SK-N-SH (cell line): Measurements from ENCODE around the gene CRYM. TPM values are rescaled to one million over a fixed set of nuclear protein-coding genes. Genes with fewer than 3 reads are reported as not detected.

Source experiments
- CTCF ChIA-PET: fragments of 300-600, 350-600 bp; formaldehyde crosslinking; extraction: SDS; loops from one replicate; lab custom pipeline; 2021; lab: Yijun Ruan, JAX
- POLR2A ChIA-PET: fragments of 350-600 bp; sonication (Branson Sonifier 250); formaldehyde crosslinking; extraction: SDS; loops from one replicate; lab custom pipeline; 2020; ENCODE audit warnings: antibody characterized with exemption, inconsistent platforms; lab: Yijun Ruan, JAX
- DNase-seq: peaks from one replicate; pipeline ENCODE4 v3.0.0; 2012
- H2AFZ ChIP-seq: fragments of 200-600 bp; sonication (generic); 2 replicates; pipeline ENCODE4 v1.8.1; 2016; ENCODE audit warnings: antibody characterized with exemption, mild to moderate bottlenecking, low read depth
- H3F3A ChIP-seq: fragments of 200-600 bp; sonication (generic); replicated peaks from 2 replicates; pipeline ENCODE3; 2016; ENCODE audit warnings: antibody characterized with exemption, mild to moderate bottlenecking; ENCODE audit not compliant: insufficient read depth
- H3K27ac ChIP-seq, 2 experiments: fragments of 200-500 bp in 1 of 2; fragments of 200-600 bp in 1 of 2; sonication (Bioruptor generic) in 1 of 2; sonication (generic), shearing (Covaris generic) in 1 of 2; 2 replicates each; pipeline versions ENCODE4 v1.5.1 to v1.6.1; 2014 to 2016; ENCODE audit warnings: low read depth in 2 of 2, inconsistent platforms in 1 of 2, low read length in 1 of 2, mild to moderate bottlenecking in 1 of 2, mixed read lengths in 1 of 2
- H3K27me3 ChIP-seq: fragments of 200-600 bp; sonication (generic), shearing (Covaris generic); 2 replicates; pipeline ENCODE4 v1.6.1; 2016; ENCODE audit warnings: mixed run types; ENCODE audit not compliant: insufficient read depth
- H3K36me3 ChIP-seq, 2 experiments: fragments of 200-500 bp in 1 of 2; fragments of 200-600 bp in 1 of 2; sonication (Bioruptor generic) in 1 of 2; sonication (generic) in 1 of 2; replicated peaks in 1 of 2; 2 replicates each; pipeline versions ENCODE3 to v1.5.1; 2014 to 2016; ENCODE audit warnings: low read length in 1 of 2, mild to moderate bottlenecking in 1 of 2; ENCODE audit not compliant: insufficient read depth in 2 of 2, control insufficient read depth in 1 of 2
- H3K4me1 ChIP-seq, 2 experiments: fragments of 200-500 bp in 1 of 2; fragments of 200-600 bp in 1 of 2; sonication (Bioruptor generic) in 1 of 2; sonication (generic), shearing (Covaris generic) in 1 of 2; 2 replicates each; pipeline versions ENCODE4 v1.5.1 to v1.6.1; 2014 to 2016; ENCODE audit warnings: low read depth in 1 of 2, low read length in 1 of 2, mixed run types in 1 of 2; ENCODE audit not compliant: insufficient read depth in 2 of 2, control insufficient read depth in 1 of 2
- H3K4me2 ChIP-seq: fragments of 200-600 bp; sonication (generic), shearing (Covaris generic); 2 replicates; pipeline ENCODE4 v1.6.1; 2017; ENCODE audit warnings: mixed run types
- H3K4me3 ChIP-seq, 2 experiments: fragments of 200-500 bp in 1 of 2; fragments of 200-600 bp in 1 of 2; sonication (Bioruptor generic) in 1 of 2; sonication (generic), shearing (Covaris generic) in 1 of 2; 2 replicates each; pipeline versions ENCODE4 v1.5.1 to v1.8.1; 2014 to 2016; ENCODE audit warnings: low read depth in 2 of 2, inconsistent platforms in 1 of 2, low read length in 1 of 2, mild to moderate bottlenecking in 1 of 2, mixed read lengths in 1 of 2, moderate library complexity in 1 of 2
- H3K79me2 ChIP-seq: fragments of 200-600 bp; sonication (generic); 2 replicates; pipeline ENCODE4 v1.8.1; 2017; ENCODE audit warnings: mild to moderate bottlenecking; ENCODE audit not compliant: insufficient read depth
- H3K9ac ChIP-seq: fragments of 200-600 bp; sonication (generic); 2 replicates; pipeline ENCODE4 v1.6.1; 2017; ENCODE audit warnings: mixed run types
- H3K9me2 ChIP-seq: fragments of 200-600 bp; sonication (generic); 2 replicates; pipeline ENCODE4 v1.6.1; 2017; ENCODE audit warnings: mixed run types
- H3K9me3 ChIP-seq: fragments of 200-600 bp; sonication (generic); 2 replicates; pipeline ENCODE4 v1.6.1; 2017; ENCODE audit warnings: mixed run types, mild to moderate bottlenecking, moderate library complexity
- H4K20me1 ChIP-seq: fragments of 200-600 bp; sonication (generic); 2 replicates; pipeline ENCODE4 v1.6.1; 2017; ENCODE audit warnings: mild to moderate bottlenecking, mixed run types; ENCODE audit not compliant: insufficient read depth
- CHD2 ChIP-seq: fragments of 150-350 bp; IDR thresholded peaks from 2 replicates; pipeline ENCODE4 v1.6.1; 2018; ENCODE audit warnings: low read length; ENCODE audit not compliant: partially characterized antibody
- ELF1 ChIP-seq: IDR thresholded peaks from 2 replicates; pipeline ENCODE4 v1.4.0; 2012
- EP300 ChIP-seq, 2 experiments: IDR thresholded peaks; 2 replicates each; pipeline versions ENCODE4 v1.4.0 to v1.6.1; 2012; ENCODE audit warnings: borderline replicate concordance in 1 of 2, low read depth in 1 of 2, low read length in 1 of 2
- FOSL2 ChIP-seq: IDR thresholded peaks from 2 replicates; pipeline ENCODE4 v1.4.0; 2012; ENCODE audit warnings: low read depth, mild to moderate bottlenecking, moderate library complexity, borderline replicate concordance
- FOXJ3 ChIP-seq: sonication (generic); formaldehyde crosslinking; IDR thresholded peaks from 2 replicates; pipeline ENCODE4 v1.5.1; 2020; ENCODE audit warnings: mild to moderate bottlenecking, missing genetic modification reagents
- FOXM1 ChIP-seq: IDR thresholded peaks from 2 replicates; pipeline ENCODE4 v1.4.0; 2012; ENCODE audit warnings: low read depth, mild to moderate bottlenecking
- MEF2A ChIP-seq: IDR thresholded peaks from 2 replicates; pipeline ENCODE4 v1.4.0; 2012; ENCODE audit warnings: low read depth, borderline replicate concordance
- NFIC ChIP-seq: IDR thresholded peaks from 2 replicates; pipeline ENCODE4 v1.4.0; 2012; ENCODE audit warnings: borderline replicate concordance
- NRF1 ChIP-seq: IDR thresholded peaks from 2 replicates; pipeline ENCODE4 v1.6.1; 2012; ENCODE audit warnings: low read depth, mild to moderate bottlenecking, low read length
- POLR2AphosphoS5 ChIP-seq: IDR thresholded peaks from 2 replicates; pipeline ENCODE4 v1.6.1; 2012; ENCODE audit warnings: low read depth, low read length
- RAD21 ChIP-seq: IDR thresholded peaks from 2 replicates; pipeline ENCODE4 v1.6.1; 2012; ENCODE audit warnings: mild to moderate bottlenecking, low read length
- RFX5 ChIP-seq: IDR thresholded peaks from 2 replicates; pipeline ENCODE4 v1.6.1; 2012; ENCODE audit warnings: mild to moderate bottlenecking, improper control_type of control experiment, low read length
- SMC3 ChIP-seq: IDR thresholded peaks from 2 replicates; pipeline ENCODE4 v1.6.1; 2012; ENCODE audit warnings: low read depth, low read length, improper control_type of control experiment
- TAF1 ChIP-seq: IDR thresholded peaks from 2 replicates; pipeline ENCODE4 v1.6.1; 2012; ENCODE audit warnings: low read depth, mild to moderate bottlenecking, low read length, moderate library complexity, borderline replicate concordance
- TEAD4 ChIP-seq: IDR thresholded peaks from 2 replicates; pipeline ENCODE4 v1.4.0; 2012; ENCODE audit warnings: mild to moderate bottlenecking, borderline replicate concordance; ENCODE audit not compliant: insufficient read depth
- YY1 ChIP-seq: IDR thresholded peaks from 2 replicates; pipeline ENCODE4 v1.4.0; 2012; ENCODE audit warnings: low read depth, mild to moderate bottlenecking
- WGBS: methylation state at CpG from one replicate; pipeline ENCODE4 v1.1.6; 2017; ENCODE audit warnings: low lambda C conversion rate; 5-methylcytosine and 5-hydroxymethylcytosine counted together
- polyA plus RNA-seq, 3 experiments: library from polyadenylated mRNA; depleted of rRNA; stranded (reverse); fragments of >200 nt; gene quantifications; 2 replicates each; pipeline ENCODE4 v1.2.3, GENCODE V29; 2012
- TF ChIP-seq, protein P1 (sequence below): fragments of 150-350 bp; IDR thresholded peaks from 2 replicates; pipeline ENCODE4 v1.6.1; 2017; ENCODE audit warnings: antibody characterized with exemption, low read length, low read depth, borderline replicate concordance
- TF ChIP-seq, protein P2 (sequence below): fragments of 200-600 bp; sonication (generic); IDR thresholded peaks from 2 replicates; pipeline ENCODE4 v1.6.1; 2017; ENCODE audit warnings: antibody characterized with exemption, mild to moderate bottlenecking, moderate library complexity
- TF ChIP-seq, protein P3 (sequence below): IDR thresholded peaks from 2 replicates; pipeline ENCODE4 v1.4.0; 2012; ENCODE audit warnings: low read depth
- TF ChIP-seq, protein P4 (sequence below): IDR thresholded peaks from 2 replicates; pipeline ENCODE4; 2012
- TF ChIP-seq, protein P5 (sequence below): IDR thresholded peaks from 2 replicates; pipeline ENCODE4 v1.4.0; 2012; ENCODE audit warnings: low read depth, borderline replicate concordance

Gene CRYM
- polyA plus RNA-seq, 1 of the 3 experiments (the other 2 are of a cell fraction) = 1.8 TPM

DNA sequence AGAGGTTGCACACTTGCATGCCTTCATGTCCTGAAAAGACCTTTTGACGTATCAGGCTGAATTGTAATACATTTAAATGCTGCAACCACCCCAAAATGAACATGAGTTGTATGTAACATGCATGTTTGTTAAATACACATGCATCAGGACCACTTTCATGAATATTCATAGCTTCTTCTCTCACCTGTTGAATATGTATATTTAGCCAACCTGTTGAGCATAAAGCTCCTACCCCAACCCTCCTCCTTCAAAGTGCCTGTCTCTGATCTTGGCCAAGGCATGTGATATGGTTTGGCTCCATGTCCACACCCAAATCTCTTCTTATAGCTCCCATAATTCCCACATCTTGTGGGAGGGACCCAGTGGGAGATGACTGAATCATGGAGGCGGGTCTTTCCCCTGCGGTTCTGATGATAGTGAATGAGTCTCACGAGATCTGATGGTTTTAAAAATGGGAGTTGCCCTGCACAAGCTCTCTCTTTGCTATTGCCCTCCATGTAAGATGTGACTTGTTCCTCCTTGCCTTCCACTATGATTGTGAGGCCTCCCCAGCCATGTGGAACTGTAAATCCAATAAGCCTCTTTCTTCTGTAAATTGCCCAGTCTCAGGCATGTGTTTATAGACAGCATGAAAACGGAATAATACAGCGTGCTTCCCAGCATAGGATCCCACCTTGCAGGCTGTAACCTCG, 3.8 kb upstream of the CRYM start:
- peaks cover 0 to 3% of the 10 kb centered on the region in 2 experiments; a peak in 1 of 4 replicates for H3K4me1 ChIP-seq
- no peaks in the 10 kb centered on the region for H3K36me3 ChIP-seq
- H3K9ac ChIP-seq = no peak overlapping the region
- H4K20me1 ChIP-seq = no peaks in the 10 kb centered on the region
- H3K9me3 ChIP-seq = no peaks in the 10 kb centered on the region
- DNase-seq = no peak
- H3K9me2 ChIP-seq = no peaks in the 10 kb centered on the region
- ChIA-PET CTCF (interaction anchor here (1.1 to 7.5 kb wide), 4 partner anchors 8 to 93 kb away, joined by 3 to 71 read pairs (median 10); no protein-coding TSS in a partner anchor), POLR2A (no interaction called here)
- no peak for TF ChIP-seq EP300 (IDR thresholded peaks at IDR 0.05; ENCODE audit: borderline replicate concordance in 1 of 2, low read depth in 1 of 2, low read length in 1 of 2)
- no peak for TF ChIP-seq YY1
- TF ChIP-seq TAF1 = no peak
- no peak for TF ChIP-seq FOXM1
- TF ChIP-seq POLR2AphosphoS5 = no peak
- no peak for TF ChIP-seq FOSL2
- TF ChIP-seq, protein P1, sequence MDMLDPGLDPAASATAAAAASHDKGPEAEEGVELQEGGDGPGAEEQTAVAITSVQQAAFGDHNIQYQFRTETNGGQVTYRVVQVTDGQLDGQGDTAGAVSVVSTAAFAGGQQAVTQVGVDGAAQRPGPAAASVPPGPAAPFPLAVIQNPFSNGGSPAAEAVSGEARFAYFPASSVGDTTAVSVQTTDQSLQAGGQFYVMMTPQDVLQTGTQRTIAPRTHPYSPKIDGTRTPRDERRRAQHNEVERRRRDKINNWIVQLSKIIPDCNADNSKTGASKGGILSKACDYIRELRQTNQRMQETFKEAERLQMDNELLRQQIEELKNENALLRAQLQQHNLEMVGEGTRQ = no peak
- no peak for TF ChIP-seq RFX5
- TF ChIP-seq CHD2 = no peak
- TF ChIP-seq, protein P2, sequence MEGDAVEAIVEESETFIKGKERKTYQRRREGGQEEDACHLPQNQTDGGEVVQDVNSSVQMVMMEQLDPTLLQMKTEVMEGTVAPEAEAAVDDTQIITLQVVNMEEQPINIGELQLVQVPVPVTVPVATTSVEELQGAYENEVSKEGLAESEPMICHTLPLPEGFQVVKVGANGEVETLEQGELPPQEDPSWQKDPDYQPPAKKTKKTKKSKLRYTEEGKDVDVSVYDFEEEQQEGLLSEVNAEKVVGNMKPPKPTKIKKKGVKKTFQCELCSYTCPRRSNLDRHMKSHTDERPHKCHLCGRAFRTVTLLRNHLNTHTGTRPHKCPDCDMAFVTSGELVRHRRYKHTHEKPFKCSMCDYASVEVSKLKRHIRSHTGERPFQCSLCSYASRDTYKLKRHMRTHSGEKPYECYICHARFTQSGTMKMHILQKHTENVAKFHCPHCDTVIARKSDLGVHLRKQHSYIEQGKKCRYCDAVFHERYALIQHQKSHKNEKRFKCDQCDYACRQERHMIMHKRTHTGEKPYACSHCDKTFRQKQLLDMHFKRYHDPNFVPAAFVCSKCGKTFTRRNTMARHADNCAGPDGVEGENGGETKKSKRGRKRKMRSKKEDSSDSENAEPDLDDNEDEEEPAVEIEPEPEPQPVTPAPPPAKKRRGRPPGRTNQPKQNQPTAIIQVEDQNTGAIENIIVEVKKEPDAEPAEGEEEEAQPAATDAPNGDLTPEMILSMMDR = no peak
- peaks cover 24% of the 10 kb centered on the region; the same call in 1 of the 2 replicates for H3K27me3 ChIP-seq
- no peak overlapping the region for H2AFZ ChIP-seq
- H3K4me2 ChIP-seq = no peak overlapping the region
- no peak overlapping the region for H3K4me3 ChIP-seq
- H3K27ac ChIP-seq = no peak overlapping the region
- H3K79me2 ChIP-seq = no peaks in the 10 kb centered on the region
- 71% methylated on average over 7 of the region's 7 CpGs for WGBS
- no peaks in the 10 kb centered on the region for H3F3A ChIP-seq

DNA sequence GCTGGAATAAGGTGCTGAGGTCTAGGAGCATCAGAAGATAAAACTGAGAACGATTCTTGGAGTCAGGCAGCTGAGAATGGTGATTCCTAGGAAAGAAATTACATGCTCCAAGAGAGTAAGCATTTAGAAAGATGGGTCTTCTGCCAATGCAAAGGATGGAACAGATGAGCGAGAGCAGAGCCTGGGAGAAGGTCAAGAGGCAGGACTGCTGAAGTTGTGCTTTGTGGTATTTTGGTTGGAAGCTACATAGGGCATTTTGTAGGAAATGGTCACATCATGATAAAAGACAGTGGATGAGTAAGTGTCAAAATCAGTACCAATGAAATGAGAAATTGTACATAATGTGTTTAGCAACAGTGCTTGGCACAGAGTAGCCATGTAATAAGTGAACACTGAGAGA, 1.4 kb upstream of the CRYM start:
- ChIA-PET CTCF (interaction anchor here (1.2 to 7.5 kb wide), 8 partner anchors 11 to 121 kb away, joined by 3 to 71 read pairs (median 5); partner anchors contain the start of gene LDAF1), POLR2A (no interaction called here)
- no peaks in the 10 kb centered on the region for H3K36me3 ChIP-seq
- H3K4me1 ChIP-seq = peaks cover 0 to 3% of the 10 kb centered on the region in 2 experiments; a peak in 1 of 4 replicates
- H3K27ac ChIP-seq = no peak overlapping the region
- no peak overlapping the region for H2AFZ ChIP-seq
- H3K79me2 ChIP-seq = no peaks in the 10 kb centered on the region
- H3K9me3 ChIP-seq = no peaks in the 10 kb centered on the region
- no peak for DNase-seq
- no peaks in the 10 kb centered on the region for H4K20me1 ChIP-seq
- H3K9me2 ChIP-seq = no peaks in the 10 kb centered on the region
- peaks cover 25% of the 10 kb centered on the region; the same call in 1 of the 2 replicates for H3K27me3 ChIP-seq
- H3K4me2 ChIP-seq = no peak overlapping the region
- WGBS = 67% methylated on average over 2 of the region's 2 CpGs
- H3F3A ChIP-seq = no peaks in the 10 kb centered on the region
- no peak overlapping the region for H3K4me3 ChIP-seq
- no peak overlapping the region for H3K9ac ChIP-seq
- TF ChIP-seq, protein P1 = no peak
- TF ChIP-seq NFIC (no peak), TEAD4 (no peak), MEF2A (no peak), ELF1 (no peak), POLR2AphosphoS5 (no peak), CHD2 (no peak), FOSL2 (no peak), NRF1 (no peak), RFX5 (no peak), SMC3 (no peak), RAD21 (no peak), FOXJ3 (CRISPR knock-in tag) (no peak)
- TF ChIP-seq, protein P3, sequence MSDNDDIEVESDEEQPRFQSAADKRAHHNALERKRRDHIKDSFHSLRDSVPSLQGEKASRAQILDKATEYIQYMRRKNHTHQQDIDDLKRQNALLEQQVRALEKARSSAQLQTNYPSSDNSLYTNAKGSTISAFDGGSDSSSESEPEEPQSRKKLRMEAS = no peak
- TF ChIP-seq, protein P4, sequence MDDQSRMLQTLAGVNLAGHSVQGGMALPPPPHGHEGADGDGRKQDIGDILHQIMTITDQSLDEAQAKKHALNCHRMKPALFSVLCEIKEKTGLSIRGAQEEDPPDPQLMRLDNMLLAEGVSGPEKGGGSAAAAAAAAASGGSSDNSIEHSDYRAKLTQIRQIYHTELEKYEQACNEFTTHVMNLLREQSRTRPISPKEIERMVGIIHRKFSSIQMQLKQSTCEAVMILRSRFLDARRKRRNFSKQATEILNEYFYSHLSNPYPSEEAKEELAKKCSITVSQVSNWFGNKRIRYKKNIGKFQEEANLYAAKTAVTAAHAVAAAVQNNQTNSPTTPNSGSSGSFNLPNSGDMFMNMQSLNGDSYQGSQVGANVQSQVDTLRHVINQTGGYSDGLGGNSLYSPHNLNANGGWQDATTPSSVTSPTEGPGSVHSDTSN = no peak
- TF ChIP-seq, protein P5, sequence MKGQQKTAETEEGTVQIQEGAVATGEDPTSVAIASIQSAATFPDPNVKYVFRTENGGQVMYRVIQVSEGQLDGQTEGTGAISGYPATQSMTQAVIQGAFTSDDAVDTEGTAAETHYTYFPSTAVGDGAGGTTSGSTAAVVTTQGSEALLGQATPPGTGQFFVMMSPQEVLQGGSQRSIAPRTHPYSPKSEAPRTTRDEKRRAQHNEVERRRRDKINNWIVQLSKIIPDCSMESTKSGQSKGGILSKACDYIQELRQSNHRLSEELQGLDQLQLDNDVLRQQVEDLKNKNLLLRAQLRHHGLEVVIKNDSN = no peak
